Kidney epithelial cell (primary cell): ENCODE results near the gene KERA. TPM values are rescaled to one million over a fixed set of nuclear protein-coding genes. Genes with fewer than 3 reads are reported as not detected.
"Not testable (repeated sequence)": the region's sequence is repeated elsewhere in the genome, so short reads cannot be mapped to it uniquely, and the experiment has no call there.

Experiments
- DNase-seq: peaks from one replicate; pipeline ENCODE4 v3.0.0-alpha.2; 2010; ENCODE audit warnings: low read depth
- H3K27me3 ChIP-seq: 2 replicates; pipeline ENCODE4 v1.6.0; 2011; ENCODE audit warnings: low read length; ENCODE audit not compliant: control insufficient read depth, insufficient read depth
- H3K36me3 ChIP-seq: 2 replicates; pipeline ENCODE4 v1.5.1; 2011; ENCODE audit warnings: low read length; ENCODE audit not compliant: control insufficient read depth, insufficient read depth
- H3K4me3 ChIP-seq: 2 replicates; pipeline ENCODE4 v1.5.1; 2011; ENCODE audit warnings: low read depth, mild to moderate bottlenecking, control low read depth, low read length
- total RNA-seq: library from RNA; depleted of rRNA; stranded (reverse); fragments of >200 nt; gene quantifications from 2 replicates; pipeline ENCODE4 v1.2.3, GENCODE V29; 2015
- TF ChIP-seq, protein P1 (sequence below): IDR thresholded peaks from 2 replicates; pipeline ENCODE4 v1.5.1; 2011; ENCODE audit warnings: mild to moderate bottlenecking, moderate library complexity, low read length, control low read depth, inconsistent platforms; ENCODE audit not compliant: insufficient read depth, poor library complexity, severe bottlenecking

Gene KERA
- total RNA-seq, 1 donor from 2014 or later = not detected

- Histone ChIP-seq H3K4me3 (no peak overlapping the region), H3K36me3 (no peaks in the 10 kb centered on the region), H3K27me3 (no peaks in the 10 kb centered on the region)
- TF ChIP-seq, protein P1, sequence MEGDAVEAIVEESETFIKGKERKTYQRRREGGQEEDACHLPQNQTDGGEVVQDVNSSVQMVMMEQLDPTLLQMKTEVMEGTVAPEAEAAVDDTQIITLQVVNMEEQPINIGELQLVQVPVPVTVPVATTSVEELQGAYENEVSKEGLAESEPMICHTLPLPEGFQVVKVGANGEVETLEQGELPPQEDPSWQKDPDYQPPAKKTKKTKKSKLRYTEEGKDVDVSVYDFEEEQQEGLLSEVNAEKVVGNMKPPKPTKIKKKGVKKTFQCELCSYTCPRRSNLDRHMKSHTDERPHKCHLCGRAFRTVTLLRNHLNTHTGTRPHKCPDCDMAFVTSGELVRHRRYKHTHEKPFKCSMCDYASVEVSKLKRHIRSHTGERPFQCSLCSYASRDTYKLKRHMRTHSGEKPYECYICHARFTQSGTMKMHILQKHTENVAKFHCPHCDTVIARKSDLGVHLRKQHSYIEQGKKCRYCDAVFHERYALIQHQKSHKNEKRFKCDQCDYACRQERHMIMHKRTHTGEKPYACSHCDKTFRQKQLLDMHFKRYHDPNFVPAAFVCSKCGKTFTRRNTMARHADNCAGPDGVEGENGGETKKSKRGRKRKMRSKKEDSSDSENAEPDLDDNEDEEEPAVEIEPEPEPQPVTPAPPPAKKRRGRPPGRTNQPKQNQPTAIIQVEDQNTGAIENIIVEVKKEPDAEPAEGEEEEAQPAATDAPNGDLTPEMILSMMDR = no peak
- DNase-seq = no peak
Measured at GRCh38 chr12:91094957-91095356, 37.1 kb upstream of the KERA start.

- Histone ChIP-seq H3K36me3 (no peaks in the 10 kb centered on the region), H3K27me3 (no peaks in the 10 kb centered on the region), H3K4me3 (no peak overlapping the region)
- TF ChIP-seq, protein P1 = no peak
- no peak for DNase-seq
Measured at GRCh38 chr12:91094032-91094662, 36.3 kb upstream of the KERA start.

- TF ChIP-seq, protein P1 = no peak
- Histone ChIP-seq H3K27me3 (no peaks in the 10 kb centered on the region), H3K4me3 (no peak overlapping the region), H3K36me3 (no peaks in the 10 kb centered on the region)
- DNase-seq = no peak
Measured at GRCh38 chr12:91093341-91093740, 35.5 kb upstream of the KERA start.

GRCh38 chr12:91091916-91092715 is 34.3 kb upstream of the KERA start:
- TF ChIP-seq, protein P1 = no peak
- no peaks in the 10 kb centered on the region for H3K36me3 ChIP-seq
- no peak overlapping the region for H3K4me3 ChIP-seq
- H3K27me3 ChIP-seq = no peaks in the 10 kb centered on the region
- no peak for DNase-seq

DNA sequence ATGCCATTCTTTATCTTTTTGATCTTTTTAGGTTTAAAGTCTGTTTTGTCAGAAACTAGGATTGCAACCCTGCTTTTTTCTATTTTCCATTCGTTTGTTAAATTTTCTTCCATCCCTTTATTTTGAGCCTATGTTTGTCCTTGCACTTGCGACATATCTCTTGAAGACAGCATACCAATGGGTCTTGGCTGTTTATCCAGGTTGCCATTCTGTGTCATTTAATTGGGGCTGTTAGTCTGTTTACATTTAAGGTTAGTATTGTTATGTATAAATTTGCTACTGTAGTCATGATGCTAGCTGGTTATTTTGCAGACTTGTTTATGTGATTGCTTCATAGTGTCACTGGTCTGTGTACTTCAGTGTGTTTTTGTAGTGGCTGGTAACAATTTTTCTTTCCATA is 32.1 kb upstream of the KERA start:
- H3K4me3 ChIP-seq, H3K27me3 ChIP-seq, H3K36me3 ChIP-seq, DNase-seq: not testable (repeated sequence)

- Histone ChIP-seq H3K36me3 (no peaks in the 10 kb centered on the region), H3K27me3 (no peaks in the 10 kb centered on the region), H3K4me3 (no peak overlapping the region)
- TF ChIP-seq, protein P1 = no peak
- DNase-seq = no peak
Measured at GRCh38 chr12:91080041-91080440, 22.2 kb upstream of the KERA start.
